ENCODE data around the gene CDC42SE1. TPM values are rescaled to one million over a fixed set of nuclear protein-coding genes. Genes with fewer than 3 reads are reported as not detected.

Gene CDC42SE1
- total and polyA plus RNA-seq, 9 of the 15 experiments (the other 6 are each of a cell fraction or from before 2014, with no cell fraction given) = 78.1 to 189 (median 114) TPM

DNA sequence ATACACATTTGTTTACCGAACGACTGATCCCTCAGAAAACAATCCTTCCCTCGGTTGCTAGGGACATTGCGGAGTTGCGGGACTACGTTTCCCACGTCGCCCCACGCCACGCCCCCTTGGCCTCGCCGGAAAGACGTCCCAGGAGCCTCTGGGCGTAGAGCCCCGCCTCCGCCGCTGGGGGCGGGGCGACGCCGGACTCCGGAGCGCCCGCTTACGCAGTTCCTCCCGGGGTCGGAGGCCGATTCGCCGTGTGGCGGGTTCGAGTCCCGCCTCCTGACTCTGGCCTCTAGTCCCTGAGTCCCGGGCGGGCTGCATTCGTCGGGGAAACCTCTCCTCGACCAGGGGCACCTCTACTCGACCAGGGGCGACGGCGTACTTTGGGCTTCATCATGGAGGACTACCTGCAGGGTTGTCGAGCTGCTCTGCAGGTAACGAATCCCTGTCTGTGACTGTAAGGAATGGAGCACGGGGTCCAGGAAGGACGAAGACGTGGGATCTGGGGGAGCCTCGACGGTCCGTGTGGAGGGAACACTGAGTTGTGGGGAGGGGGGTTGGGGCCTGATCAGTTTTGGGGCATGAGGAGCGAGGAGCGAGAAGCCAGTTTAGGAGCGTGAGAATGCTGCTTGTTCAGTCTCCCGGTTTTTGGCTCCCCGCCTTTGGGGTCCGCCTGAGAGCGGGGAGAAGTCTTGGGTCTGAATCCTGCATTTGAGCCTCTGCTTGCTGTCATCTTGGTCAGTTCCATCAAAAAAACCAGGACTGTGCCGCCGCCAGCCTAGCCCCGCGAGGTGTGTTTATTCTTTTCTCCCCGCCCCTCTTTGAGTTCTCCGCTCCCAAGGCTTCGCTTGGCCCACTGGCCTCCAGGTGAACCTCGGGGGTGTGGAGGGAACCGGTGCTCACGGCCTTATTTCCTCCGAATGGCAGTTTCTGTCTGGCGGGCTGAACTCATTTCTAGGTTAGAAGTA lies 50.9 kb downstream of the CDC42SE1 start, which contains the start of gene PRUNE1 (continued):
- peak; percentile 67; the same call in 1 of the 2 replicates for TF ChIP-seq ZBTB7A (IDR thresholded peaks at IDR 0.05; ENCODE audit: borderline replicate concordance, control insufficient read depth, low read depth, low read length)
- TF ChIP-seq, protein P1, sequence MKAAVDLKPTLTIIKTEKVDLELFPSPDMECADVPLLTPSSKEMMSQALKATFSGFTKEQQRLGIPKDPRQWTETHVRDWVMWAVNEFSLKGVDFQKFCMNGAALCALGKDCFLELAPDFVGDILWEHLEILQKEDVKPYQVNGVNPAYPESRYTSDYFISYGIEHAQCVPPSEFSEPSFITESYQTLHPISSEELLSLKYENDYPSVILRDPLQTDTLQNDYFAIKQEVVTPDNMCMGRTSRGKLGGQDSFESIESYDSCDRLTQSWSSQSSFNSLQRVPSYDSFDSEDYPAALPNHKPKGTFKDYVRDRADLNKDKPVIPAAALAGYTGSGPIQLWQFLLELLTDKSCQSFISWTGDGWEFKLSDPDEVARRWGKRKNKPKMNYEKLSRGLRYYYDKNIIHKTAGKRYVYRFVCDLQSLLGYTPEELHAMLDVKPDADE (conservative IDR thresholded peaks at IDR 0.05; ENCODE audit: control insufficient read depth, low read depth, low read length) = peak; percentile 83
- TF ChIP-seq, protein P2, sequence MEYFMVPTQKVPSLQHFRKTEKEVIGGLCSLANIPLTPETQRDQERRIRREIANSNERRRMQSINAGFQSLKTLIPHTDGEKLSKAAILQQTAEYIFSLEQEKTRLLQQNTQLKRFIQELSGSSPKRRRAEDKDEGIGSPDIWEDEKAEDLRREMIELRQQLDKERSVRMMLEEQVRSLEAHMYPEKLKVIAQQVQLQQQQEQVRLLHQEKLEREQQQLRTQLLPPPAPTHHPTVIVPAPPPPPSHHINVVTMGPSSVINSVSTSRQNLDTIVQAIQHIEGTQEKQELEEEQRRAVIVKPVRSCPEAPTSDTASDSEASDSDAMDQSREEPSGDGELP (CRISPR knock-in tag; IDR thresholded peaks at IDR 0.05; ENCODE audit: borderline replicate concordance) = peak; percentile 60; the same call in 1 of the 2 replicates
- TF ChIP-seq ZNF778 (CRISPR knock-in tag; IDR thresholded peaks at IDR 0.05) = no peak
- 0 out of 2 replicates have a peak, but pooled peaks have one; percentile 27 for TF ChIP-seq HDAC2 (IDR thresholded peaks at IDR 0.05)
- 0 out of 2 replicates have a peak, but pooled peaks have one; percentile 64 for TF ChIP-seq TOE1 (IDR thresholded peaks at IDR 0.05; ENCODE audit: borderline replicate concordance)
- TF ChIP-seq TOE1 (CRISPR knock-in tag; IDR thresholded peaks at IDR 0.05; ENCODE audit: borderline replicate concordance, low read depth) = no peak
- no peak for TF ChIP-seq CHCHD3 (CRISPR knock-in tag; IDR thresholded peaks at IDR 0.05)
- no peak for TF ChIP-seq ASH1L (IDR thresholded peaks at IDR 0.05; ENCODE audit: borderline replicate concordance, low read depth, partially characterized antibody)
- TF ChIP-seq, protein P3, sequence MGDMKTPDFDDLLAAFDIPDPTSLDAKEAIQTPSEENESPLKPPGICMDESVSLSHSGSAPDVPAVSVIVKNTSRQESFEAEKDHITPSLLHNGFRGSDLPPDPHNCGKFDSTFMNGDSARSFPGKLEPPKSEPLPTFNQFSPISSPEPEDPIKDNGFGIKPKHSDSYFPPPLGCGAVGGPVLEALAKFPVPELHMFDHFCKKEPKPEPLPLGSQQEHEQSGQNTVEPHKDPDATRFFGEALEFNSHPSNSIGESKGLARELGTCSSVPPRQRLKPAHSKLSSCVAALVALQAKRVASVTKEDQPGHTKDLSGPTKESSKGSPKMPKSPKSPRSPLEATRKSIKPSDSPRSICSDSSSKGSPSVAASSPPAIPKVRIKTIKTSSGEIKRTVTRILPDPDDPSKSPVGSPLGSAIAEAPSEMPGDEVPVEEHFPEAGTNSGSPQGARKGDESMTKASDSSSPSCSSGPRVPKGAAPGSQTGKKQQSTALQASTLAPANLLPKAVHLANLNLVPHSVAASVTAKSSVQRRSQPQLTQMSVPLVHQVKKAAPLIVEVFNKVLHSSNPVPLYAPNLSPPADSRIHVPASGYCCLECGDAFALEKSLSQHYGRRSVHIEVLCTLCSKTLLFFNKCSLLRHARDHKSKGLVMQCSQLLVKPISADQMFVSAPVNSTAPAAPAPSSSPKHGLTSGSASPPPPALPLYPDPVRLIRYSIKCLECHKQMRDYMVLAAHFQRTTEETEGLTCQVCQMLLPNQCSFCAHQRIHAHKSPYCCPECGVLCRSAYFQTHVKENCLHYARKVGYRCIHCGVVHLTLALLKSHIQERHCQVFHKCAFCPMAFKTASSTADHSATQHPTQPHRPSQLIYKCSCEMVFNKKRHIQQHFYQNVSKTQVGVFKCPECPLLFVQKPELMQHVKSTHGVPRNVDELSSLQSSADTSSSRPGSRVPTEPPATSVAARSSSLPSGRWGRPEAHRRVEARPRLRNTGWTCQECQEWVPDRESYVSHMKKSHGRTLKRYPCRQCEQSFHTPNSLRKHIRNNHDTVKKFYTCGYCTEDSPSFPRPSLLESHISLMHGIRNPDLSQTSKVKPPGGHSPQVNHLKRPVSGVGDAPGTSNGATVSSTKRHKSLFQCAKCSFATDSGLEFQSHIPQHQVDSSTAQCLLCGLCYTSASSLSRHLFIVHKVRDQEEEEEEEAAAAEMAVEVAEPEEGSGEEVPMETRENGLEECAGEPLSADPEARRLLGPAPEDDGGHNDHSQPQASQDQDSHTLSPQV (IDR thresholded peaks at IDR 0.05) = no peak
- TF ChIP-seq, protein P4, sequence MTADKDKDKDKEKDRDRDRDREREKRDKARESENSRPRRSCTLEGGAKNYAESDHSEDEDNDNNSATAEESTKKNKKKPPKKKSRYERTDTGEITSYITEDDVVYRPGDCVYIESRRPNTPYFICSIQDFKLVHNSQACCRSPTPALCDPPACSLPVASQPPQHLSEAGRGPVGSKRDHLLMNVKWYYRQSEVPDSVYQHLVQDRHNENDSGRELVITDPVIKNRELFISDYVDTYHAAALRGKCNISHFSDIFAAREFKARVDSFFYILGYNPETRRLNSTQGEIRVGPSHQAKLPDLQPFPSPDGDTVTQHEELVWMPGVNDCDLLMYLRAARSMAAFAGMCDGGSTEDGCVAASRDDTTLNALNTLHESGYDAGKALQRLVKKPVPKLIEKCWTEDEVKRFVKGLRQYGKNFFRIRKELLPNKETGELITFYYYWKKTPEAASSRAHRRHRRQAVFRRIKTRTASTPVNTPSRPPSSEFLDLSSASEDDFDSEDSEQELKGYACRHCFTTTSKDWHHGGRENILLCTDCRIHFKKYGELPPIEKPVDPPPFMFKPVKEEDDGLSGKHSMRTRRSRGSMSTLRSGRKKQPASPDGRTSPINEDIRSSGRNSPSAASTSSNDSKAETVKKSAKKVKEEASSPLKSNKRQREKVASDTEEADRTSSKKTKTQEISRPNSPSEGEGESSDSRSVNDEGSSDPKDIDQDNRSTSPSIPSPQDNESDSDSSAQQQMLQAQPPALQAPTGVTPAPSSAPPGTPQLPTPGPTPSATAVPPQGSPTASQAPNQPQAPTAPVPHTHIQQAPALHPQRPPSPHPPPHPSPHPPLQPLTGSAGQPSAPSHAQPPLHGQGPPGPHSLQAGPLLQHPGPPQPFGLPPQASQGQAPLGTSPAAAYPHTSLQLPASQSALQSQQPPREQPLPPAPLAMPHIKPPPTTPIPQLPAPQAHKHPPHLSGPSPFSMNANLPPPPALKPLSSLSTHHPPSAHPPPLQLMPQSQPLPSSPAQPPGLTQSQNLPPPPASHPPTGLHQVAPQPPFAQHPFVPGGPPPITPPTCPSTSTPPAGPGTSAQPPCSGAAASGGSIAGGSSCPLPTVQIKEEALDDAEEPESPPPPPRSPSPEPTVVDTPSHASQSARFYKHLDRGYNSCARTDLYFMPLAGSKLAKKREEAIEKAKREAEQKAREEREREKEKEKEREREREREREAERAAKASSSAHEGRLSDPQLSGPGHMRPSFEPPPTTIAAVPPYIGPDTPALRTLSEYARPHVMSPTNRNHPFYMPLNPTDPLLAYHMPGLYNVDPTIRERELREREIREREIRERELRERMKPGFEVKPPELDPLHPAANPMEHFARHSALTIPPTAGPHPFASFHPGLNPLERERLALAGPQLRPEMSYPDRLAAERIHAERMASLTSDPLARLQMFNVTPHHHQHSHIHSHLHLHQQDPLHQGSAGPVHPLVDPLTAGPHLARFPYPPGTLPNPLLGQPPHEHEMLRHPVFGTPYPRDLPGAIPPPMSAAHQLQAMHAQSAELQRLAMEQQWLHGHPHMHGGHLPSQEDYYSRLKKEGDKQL (CRISPR knock-in tag; IDR thresholded peaks at IDR 0.05; ENCODE audit: borderline replicate concordance) = no peak
- no peak for TF ChIP-seq HNRNPUL1 (IDR thresholded peaks at IDR 0.05; ENCODE audit: low read length)
- TF ChIP-seq NR2F6 (CRISPR knock-in tag; IDR thresholded peaks at IDR 0.05) = no peak
- TF ChIP-seq ZNF644 (tag; IDR thresholded peaks at IDR 0.05; ENCODE audit: low read depth) = no peak

Measured in K562 (cell line).